H1 (cell line): Measurements from ENCODE around the gene NCR2. TPM values are rescaled to one million over a fixed set of nuclear protein-coding genes. Genes with fewer than 3 reads are reported as not detected.

ENCODE experiments used
- CHD7 ChIP-seq: fragments of 300-600 bp; sonication (generic); IDR thresholded peaks from 2 replicates; pipeline ENCODE4 v1.7.1; 2012; ENCODE audit warnings: low read length, moderate library complexity, mild to moderate bottlenecking, inconsistent platforms; ENCODE audit not compliant: insufficient replicate concordance
- KDM5A ChIP-seq: fragments of 200-600 bp; IDR thresholded peaks from 2 replicates; pipeline ENCODE4 v1.7.1; 2012; ENCODE audit warnings: mild to moderate bottlenecking, low read length, inconsistent platforms, mixed read lengths
- polyA plus RNA-seq, 7 experiments: library from polyadenylated mRNA; depleted of rRNA in 3 of 7; stranded (reverse) in 5 of 7; unstranded in 2 of 7; fragments of >200 nt in 5 of 7; fragments of 200-250 nt in 2 of 7; gene quantifications; 1 replicate in 5 of 7; 2 replicates in 1 of 7; 4 replicates in 1 of 7; pipeline versions ENCODE4 v1.2.1 to v1.2.3, GENCODE V29; 2011 to 2013; ENCODE audit warnings: missing spikeins in 2 of 7, mixed read lengths in 2 of 7
- total RNA-seq: library from RNA; stranded (reverse); fragmentation: NEBNext Ultra II Directional; extraction: Animal tissue kit (Norgen Biotek cat#: 25700); gene quantifications from 2 replicates; pipeline ENCODE4 v1.2.1, GENCODE V29; 2021

NCR2 gene
- total and polyA plus RNA-seq, 2 of the 8 experiments (the other 6 are each of a cell fraction or from before 2014, with no cell fraction given) = not detected

GRCh38 chr6:41366150-41366549 lies 30.7 kb downstream of the NCR2 start (continued):
- no peak for TF ChIP-seq CHD7
- TF ChIP-seq KDM5A = no peak
